Bronchial epithelial cell (primary cell): ENCODE measurements around the gene RNF157. TPM values are rescaled to one million over a fixed set of nuclear protein-coding genes. Genes with fewer than 3 reads are reported as not detected.
"Not testable (repeated sequence)": the region's sequence is repeated elsewhere in the genome, so short reads cannot be mapped to it uniquely, and the experiment has no call there.

Experiments used
- DNase-seq: peaks from one replicate; pipeline ENCODE4 v3.0.0-alpha.2; 2010; ENCODE audit warnings: low read depth
- FAIRE-seq: peaks from 2 replicates; lab custom pipeline; 2011; peaks lifted over from hg19 to GRCh38; lab: Jason Lieb, UNC
- H3K27me3 ChIP-seq: 2 replicates; pipeline ENCODE4 v1.5.1; 2011; ENCODE audit warnings: low read length; ENCODE audit not compliant: control insufficient read depth, insufficient read depth
- H3K36me3 ChIP-seq: 2 replicates; pipeline ENCODE4 v1.5.1; 2011; ENCODE audit warnings: low read length; ENCODE audit not compliant: control insufficient read depth, insufficient read depth
- H3K4me3 ChIP-seq: 2 replicates; pipeline ENCODE4 v1.5.1; 2011; ENCODE audit warnings: mild to moderate bottlenecking, low read depth, low read length, control low read depth
- total RNA-seq: library from RNA; depleted of rRNA; stranded (reverse); fragments of >200 nt; gene quantifications from 2 replicates; pipeline ENCODE4 v1.2.1, GENCODE V29; 2014
- TF ChIP-seq, protein P1 (sequence below): IDR thresholded peaks from 2 replicates; pipeline ENCODE4 v1.5.1; 2011; ENCODE audit warnings: mild to moderate bottlenecking, moderate library complexity, low read length, control low read depth, inconsistent platforms; ENCODE audit not compliant: insufficient read depth, severe bottlenecking

The RNF157 gene
- total RNA-seq, 1 donor from 2014 or later, result not detected

GRCh38 chr17:76255801-76256429 lies 15.6 kb upstream of the RNF157 start:
- TF ChIP-seq, protein P1, sequence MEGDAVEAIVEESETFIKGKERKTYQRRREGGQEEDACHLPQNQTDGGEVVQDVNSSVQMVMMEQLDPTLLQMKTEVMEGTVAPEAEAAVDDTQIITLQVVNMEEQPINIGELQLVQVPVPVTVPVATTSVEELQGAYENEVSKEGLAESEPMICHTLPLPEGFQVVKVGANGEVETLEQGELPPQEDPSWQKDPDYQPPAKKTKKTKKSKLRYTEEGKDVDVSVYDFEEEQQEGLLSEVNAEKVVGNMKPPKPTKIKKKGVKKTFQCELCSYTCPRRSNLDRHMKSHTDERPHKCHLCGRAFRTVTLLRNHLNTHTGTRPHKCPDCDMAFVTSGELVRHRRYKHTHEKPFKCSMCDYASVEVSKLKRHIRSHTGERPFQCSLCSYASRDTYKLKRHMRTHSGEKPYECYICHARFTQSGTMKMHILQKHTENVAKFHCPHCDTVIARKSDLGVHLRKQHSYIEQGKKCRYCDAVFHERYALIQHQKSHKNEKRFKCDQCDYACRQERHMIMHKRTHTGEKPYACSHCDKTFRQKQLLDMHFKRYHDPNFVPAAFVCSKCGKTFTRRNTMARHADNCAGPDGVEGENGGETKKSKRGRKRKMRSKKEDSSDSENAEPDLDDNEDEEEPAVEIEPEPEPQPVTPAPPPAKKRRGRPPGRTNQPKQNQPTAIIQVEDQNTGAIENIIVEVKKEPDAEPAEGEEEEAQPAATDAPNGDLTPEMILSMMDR, result no peak
- H3K36me3 ChIP-seq, result no peaks in the 10 kb centered on the region
- no peak overlapping the region for H3K4me3 ChIP-seq
- no peak for DNase-seq
- no peaks in the 10 kb centered on the region for H3K27me3 ChIP-seq
- no peak for FAIRE-seq

GRCh38 chr17:76254275-76254674 lies 14.0 kb upstream of the RNF157 start:
- no peak for DNase-seq
- Histone ChIP-seq H3K4me3 (no peak overlapping the region), H3K36me3 (no peaks in the 10 kb centered on the region), H3K27me3 (no peaks in the 10 kb centered on the region)
- TF ChIP-seq, protein P1, result no peak
- no peak for FAIRE-seq

DNA sequence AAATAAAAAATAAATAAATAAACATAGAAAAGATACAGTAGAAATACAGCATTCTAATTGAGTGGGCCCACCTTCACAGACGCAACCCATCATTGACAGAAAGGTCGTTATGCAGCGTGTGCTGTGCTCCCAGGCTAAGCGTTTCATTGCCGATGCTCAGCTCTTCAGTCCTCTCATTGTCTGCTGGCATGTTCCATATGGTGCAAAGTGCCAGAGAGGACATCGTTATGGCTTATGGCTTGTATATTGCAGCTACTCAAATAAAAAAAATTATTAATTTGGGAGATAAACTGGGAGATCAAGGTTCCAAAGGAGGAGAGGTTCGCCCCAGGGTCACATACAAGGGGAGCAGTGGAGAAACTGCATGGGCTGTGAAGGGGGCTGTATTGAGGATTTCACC lies 13.5 kb upstream of the RNF157 start:
- Histone ChIP-seq H3K27me3 (no peaks in the 10 kb centered on the region), H3K36me3 (no peaks in the 10 kb centered on the region), H3K4me3 (no peak overlapping the region)
- DNase-seq, result no peak
- TF ChIP-seq, protein P1, result no peak
- no peak for FAIRE-seq

GRCh38 chr17:76252967-76253766 lies 12.9 kb upstream of the RNF157 start:
- FAIRE-seq, H3K27me3 ChIP-seq, H3K4me3 ChIP-seq, DNase-seq, H3K36me3 ChIP-seq: not testable (repeated sequence)

DNA sequence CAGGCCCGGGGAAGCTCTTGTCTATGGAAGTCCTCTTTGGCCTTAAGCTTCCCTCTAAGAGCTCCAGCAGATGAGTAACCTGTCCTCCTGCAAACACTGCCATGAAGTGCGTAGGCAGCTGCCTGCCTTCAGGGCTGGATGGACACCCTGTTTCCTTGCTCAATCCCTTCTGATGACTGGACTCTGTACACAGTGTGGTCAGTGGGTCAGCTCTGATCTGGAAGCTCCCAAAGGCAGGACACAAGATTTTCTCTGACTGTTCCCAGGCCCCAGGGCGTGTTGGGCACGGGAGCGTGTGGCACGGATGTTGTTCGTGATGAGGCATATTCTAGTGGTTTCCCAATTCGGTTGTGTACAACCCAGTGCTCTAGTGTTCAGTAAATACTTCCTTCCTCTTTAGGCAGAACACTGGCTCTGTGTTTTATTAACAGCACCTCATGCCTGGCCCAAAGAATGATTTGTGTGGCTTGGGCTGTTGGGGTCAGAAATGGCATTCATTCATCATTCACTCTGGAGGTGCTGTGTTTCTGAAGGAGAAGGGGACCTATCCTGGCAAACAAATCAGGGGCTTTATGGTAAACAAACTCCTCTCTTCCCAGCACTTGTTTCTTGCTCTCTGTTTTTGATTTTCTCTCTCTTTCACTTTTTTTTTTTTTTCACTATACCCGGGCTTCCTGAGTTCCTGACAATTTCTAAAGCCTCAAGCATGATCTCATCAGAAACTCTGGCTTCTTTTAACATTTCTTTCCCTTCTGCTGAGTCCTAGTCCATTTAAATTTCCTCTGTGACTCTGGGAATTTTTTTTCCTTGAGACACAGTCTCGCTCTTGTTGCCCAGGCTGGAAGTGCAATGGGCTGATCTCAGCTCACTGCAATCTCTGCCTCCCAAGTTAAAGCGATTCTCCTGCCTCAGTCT lies 12.0 kb upstream of the RNF157 start:
- TF ChIP-seq, protein P1, result no peak
- Histone ChIP-seq H3K36me3 (no peaks in the 10 kb centered on the region), H3K27me3 (peaks cover 1% of the 10 kb centered on the region), H3K4me3 (no peak overlapping the region)
- FAIRE-seq (peak; percentile 98), DNase-seq (peak; percentile 98)
